ENCODE results near the gene ZNF133. TPM values are rescaled to one million over a fixed set of nuclear protein-coding genes. Genes with fewer than 3 reads are reported as not detected.
A peak's percentile ranks its signal among the peaks of the same experiment; 100 is the strongest.
"Not testable (repeated sequence)": the region's sequence is repeated elsewhere in the genome, so short reads cannot be mapped to it uniquely, and the experiment has no call there.

Gene ZNF133
- 0.85 TPM for total RNA-seq

DNA sequence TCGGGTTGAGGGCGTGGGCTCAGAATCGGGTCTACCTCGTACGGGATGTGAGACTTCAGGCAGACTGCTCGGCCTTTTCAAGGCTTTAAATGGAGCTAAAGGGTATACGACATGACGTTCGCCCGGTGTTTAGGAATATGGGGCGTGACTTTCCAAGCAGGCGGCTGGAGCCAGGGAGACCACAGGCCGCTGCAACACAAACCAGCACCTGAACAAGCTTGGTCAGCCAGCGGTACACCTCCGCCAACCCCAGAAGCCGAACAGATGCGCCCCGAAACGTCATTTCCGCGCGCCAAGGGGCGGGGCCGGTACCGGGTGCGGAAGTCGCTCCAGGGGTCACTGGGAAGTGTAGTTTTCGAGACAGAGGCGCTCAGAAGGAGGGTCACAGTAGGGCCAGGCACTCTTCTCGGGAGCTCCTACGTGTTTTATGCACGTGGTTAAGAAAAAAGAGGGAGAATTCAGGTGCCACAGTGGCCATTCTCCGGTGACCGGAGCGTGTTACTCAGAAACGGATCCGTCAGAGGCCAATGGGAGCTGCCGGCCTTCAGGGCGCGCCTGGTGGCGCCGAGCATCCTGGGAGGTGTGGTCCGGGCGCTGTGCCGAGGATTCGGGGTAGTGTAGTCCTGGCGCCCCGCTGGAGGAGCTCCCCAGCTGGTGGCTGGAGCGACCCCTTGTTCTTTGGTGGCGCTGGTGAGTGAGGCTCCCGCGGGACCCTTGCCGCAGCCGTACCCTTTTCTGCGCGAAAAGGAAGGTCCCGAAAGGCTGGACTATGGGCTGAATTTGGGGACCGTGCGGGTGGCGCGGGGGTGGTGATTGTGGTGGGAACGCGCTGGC is at the start of gene ZNF133:
ZNF133 (plus strand) TSS at position 613 of the 834 bp plus-strand sequence. CDS start 17,160 bp downstream, outside the sequence.
- H3K9me3 ChIP-seq, result peaks cover 2 to 19% of the 10 kb centered on the region in 2 donors
- H3K36me3 ChIP-seq, result peaks cover 0 to 19% of the 10 kb centered on the region in 2 donors
- peak within 1 kb of the TSS; percentile 90 to 96 for H3K27ac ChIP-seq
- TF ChIP-seq, protein P1, sequence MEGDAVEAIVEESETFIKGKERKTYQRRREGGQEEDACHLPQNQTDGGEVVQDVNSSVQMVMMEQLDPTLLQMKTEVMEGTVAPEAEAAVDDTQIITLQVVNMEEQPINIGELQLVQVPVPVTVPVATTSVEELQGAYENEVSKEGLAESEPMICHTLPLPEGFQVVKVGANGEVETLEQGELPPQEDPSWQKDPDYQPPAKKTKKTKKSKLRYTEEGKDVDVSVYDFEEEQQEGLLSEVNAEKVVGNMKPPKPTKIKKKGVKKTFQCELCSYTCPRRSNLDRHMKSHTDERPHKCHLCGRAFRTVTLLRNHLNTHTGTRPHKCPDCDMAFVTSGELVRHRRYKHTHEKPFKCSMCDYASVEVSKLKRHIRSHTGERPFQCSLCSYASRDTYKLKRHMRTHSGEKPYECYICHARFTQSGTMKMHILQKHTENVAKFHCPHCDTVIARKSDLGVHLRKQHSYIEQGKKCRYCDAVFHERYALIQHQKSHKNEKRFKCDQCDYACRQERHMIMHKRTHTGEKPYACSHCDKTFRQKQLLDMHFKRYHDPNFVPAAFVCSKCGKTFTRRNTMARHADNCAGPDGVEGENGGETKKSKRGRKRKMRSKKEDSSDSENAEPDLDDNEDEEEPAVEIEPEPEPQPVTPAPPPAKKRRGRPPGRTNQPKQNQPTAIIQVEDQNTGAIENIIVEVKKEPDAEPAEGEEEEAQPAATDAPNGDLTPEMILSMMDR (IDR thresholded peaks at IDR 0.05), result no peak
- DNase-seq (ENCODE audit: low spot score in 2 of 2), result peak; percentile 84 to 98
- H3K4me1 ChIP-seq, result peaks cover 0 to 7% of the 10 kb centered on the region in 2 donors
- H3K4me3 ChIP-seq, result peak within 1 kb of the TSS; percentile 77 to 87
- intact Hi-C loops (cut with DNase I), result loop anchor here (1.0 to 10.0 kb wide), 9 partner anchors 151 to 1713 kb away; partner anchors contain the start of genes DTD1, DZANK1, KAT14 and MGME1
- no peaks in the 10 kb centered on the region for H3K27me3 ChIP-seq

DNA sequence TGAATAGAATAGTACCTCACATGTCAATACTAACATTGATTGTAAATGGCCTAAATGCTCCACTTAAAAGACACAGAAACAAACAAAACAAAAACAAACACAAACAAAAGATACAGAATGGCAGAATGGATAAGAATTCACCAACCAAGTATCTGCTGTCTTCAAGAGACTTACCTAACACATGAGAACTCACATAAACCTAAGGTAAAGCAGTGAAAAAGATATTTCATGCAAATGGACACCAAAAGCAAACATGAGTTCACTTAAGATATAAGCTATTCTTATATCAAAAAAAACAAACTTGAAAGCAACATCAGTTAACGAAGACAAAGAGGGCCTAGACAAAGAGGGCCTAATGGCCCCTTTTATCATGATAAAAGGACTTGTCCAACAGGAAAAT is 47.3 kb upstream of the ZNF133 start:
- TF ChIP-seq, protein P1 (IDR thresholded peaks at IDR 0.05), result no peak
- Histone ChIP-seq H3K27me3 (no peaks in the 10 kb centered on the region), H3K4me1 (no peaks in the 10 kb centered on the region), H3K27ac (no peak overlapping the region), H3K9me3 (no peaks in the 10 kb centered on the region), H3K4me3 (no peak overlapping the region), H3K36me3 (no peaks in the 10 kb centered on the region)
- DNase-seq (ENCODE audit: low spot score in 2 of 2), result no peak
- intact Hi-C loops (cut with DNase I), result no loop called here

DNA sequence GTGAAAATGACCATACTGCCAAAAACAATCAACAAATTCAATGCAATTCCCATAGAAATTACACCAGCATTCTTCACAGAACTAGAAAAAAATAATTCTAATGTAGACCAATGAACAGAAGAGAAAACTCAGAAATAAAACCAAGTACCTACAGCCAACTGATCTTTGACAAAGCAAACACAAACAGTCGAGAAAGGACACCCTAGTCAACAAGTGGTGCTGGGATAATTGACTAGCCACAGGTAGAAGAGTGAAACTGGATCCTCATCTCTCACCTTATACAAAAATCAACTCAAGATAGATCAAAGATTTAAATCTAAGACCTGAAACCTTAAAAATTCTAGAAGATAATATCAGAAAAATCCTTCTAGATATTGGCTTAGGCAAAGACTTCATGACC is 44.5 kb upstream of the ZNF133 start:
- no peak overlapping the region for H3K27ac ChIP-seq
- no peaks in the 10 kb centered on the region for H3K4me1 ChIP-seq
- TF ChIP-seq, protein P1 (IDR thresholded peaks at IDR 0.05), result no peak
- DNase-seq (ENCODE audit: low spot score in 2 of 2), result no peak
- H3K27me3 ChIP-seq, result no peaks in the 10 kb centered on the region
- no peak overlapping the region for H3K4me3 ChIP-seq
- no peaks in the 10 kb centered on the region for H3K36me3 ChIP-seq
- H3K9me3 ChIP-seq, result no peaks in the 10 kb centered on the region
- intact Hi-C loops (cut with DNase I), result no loop called here

DNA sequence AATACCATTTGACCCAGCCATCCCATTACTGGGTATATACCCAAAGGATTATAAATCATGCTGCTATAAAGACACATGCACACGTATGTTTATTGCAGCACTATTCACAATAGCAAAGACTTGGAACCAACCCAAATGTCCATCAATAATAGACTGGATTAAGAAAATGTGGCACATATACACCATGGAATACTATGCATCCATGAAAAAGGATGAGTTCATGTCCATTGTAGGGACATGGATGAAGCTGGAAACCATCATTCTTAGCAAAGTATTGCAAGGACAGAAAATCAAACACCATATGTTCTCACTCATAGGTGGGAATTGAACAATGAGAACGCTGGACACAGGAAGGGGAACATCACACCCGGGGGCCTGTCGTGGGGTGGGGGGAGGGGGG is 39.8 kb upstream of the ZNF133 start:
- intact Hi-C loops (cut with DNase I); H3K4me3 ChIP-seq; DNase-seq (ENCODE audit: low spot score in 2 of 2); H3K4me1 ChIP-seq; H3K27me3 ChIP-seq; H3K36me3 ChIP-seq; H3K9me3 ChIP-seq; H3K27ac ChIP-seq: not testable (repeated sequence)

DNA sequence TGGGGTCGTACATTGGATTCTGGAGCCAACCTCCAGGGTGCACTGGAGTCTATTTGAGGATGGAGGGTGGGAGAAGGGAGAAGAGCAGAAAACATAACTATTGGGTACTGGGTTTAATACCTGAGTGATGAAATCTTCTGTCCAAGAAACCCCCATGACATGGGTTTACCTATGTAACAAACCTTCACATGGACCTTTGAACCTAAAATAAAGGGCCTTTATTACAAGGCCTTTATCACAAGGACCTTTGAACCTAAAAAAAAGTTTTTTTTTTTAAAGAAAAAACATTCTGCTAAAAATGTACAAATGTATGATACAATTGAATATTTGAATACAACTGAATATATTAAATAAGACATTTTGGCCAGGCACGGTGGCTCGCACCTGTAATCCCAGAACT is 38.1 kb upstream of the ZNF133 start:
- intact Hi-C loops (cut with DNase I), result no loop called here
- TF ChIP-seq, protein P1 (IDR thresholded peaks at IDR 0.05), result no peak
- Histone ChIP-seq H3K4me1 (no peaks in the 10 kb centered on the region), H3K27ac (no peak overlapping the region), H3K27me3 (no peaks in the 10 kb centered on the region), H3K4me3 (no peak overlapping the region), H3K9me3 (no peaks in the 10 kb centered on the region), H3K36me3 (no peaks in the 10 kb centered on the region)
- DNase-seq (ENCODE audit: low spot score in 2 of 2), result no peak

DNA sequence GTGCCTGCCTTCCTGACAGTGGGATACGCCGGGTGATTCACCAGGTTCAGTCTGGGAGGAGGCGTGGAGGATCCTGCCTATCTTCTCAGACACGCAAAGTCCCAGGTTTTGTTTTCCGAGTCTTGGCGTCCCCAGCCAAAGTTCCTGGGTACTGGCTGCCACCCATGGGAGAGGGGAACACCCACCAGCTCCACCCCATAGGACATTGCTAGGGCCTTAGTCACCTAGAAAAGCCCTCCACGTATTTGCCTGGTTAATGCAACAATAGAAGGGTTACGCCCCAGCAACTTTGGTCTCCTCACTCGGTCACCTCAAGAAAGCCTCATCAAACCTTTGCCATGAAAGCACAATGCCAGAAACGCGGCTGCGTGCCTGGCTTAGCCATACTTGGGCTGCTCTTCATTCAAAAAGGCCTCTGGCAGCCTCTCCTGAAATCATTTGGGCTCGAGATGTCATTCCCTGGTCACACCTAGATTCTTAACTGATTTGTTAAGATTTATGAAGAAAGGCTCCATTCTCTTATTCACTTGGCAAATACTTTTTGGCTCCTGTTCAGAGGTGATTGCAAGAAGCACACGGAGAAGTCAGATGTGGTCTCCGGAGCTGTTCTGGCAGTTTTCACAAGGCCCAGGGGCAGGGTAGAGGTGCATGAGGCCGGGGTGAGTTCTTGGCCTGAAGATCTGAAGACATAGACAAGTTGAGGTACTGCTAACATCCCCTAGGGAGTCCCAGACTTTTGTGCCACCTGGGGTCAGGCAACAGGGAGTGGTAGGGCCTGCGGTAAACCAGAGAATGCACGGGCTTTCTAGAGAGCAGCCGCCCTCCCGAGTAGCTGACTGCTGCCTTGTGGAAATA is 35.5 kb upstream of the ZNF133 start:
- DNase-seq (ENCODE audit: low spot score in 2 of 2), result no peak
- Histone ChIP-seq H3K27me3 (no peaks in the 10 kb centered on the region), H3K4me1 (no peaks in the 10 kb centered on the region), H3K36me3 (no peaks in the 10 kb centered on the region), H3K4me3 (no peak overlapping the region), H3K9me3 (no peaks in the 10 kb centered on the region), H3K27ac (no peak overlapping the region)
- intact Hi-C loops (cut with DNase I), result no loop called here
- TF ChIP-seq, protein P1 (IDR thresholded peaks at IDR 0.05), result no peak

All from ascending aorta (tissue), 2 donors.